Retinal pigment epithelial cell (primary cell): ENCODE data around the gene LMTK3.

Source experiments
- DNase-seq: peaks from one replicate; pipeline ENCODE4 v3.0.0-alpha.2; 2010; ENCODE audit warnings: low read depth
- H3K4me3 ChIP-seq: 2 replicates; pipeline ENCODE4 v1.5.1; 2011; ENCODE audit warnings: mild to moderate bottlenecking, low read length, control low read depth, moderate library complexity
- TF ChIP-seq, protein P1 (sequence below): conservative IDR thresholded peaks from 2 replicates; pipeline ENCODE4 v1.5.1; 2011; ENCODE audit warnings: low read depth, low read length, control low read depth, inconsistent platforms

The LMTK3 gene

DNA sequence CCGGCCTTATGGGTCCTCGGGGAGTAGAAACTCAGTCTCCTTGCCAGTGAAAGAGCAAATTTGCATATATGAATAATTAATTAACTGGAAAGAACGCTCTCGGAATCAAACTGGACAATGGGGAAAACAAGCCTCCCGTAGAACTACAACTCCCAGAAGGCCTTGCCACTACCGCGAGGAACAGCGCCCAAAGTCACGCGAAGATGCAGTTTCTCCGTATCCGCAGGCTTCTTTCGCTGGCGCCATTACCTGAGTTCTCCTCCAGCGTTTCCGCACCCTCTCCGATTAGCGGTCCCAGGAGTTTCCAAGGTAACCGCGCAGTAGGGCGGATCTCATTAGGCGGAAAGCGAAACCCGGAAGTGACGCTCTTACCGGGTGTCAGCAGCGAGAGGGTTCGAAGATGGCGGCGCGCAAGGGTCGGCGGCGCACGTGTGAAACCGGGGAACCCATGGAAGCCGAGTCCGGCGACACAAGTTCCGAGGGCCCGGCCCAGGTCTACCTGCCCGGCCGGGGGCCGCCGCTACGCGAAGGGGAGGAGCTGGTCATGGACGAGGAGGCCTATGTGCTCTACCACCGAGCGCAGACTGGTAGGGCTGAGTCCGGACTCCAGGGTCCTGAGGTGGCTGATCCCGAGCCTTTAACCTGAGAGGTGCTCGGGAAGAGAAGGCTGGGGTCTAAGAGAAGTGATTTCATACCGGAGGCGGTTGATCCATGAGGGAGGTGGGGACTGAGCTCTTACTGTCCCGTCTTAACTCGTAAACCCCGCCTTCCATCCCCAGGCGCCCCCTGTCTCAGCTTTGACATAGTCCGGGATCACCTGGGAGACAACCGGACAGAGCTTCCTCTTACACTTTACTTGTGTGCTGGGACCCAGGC is 65.8 kb downstream of the LMTK3 start, which contains the start of gene GRWD1:
Gene GRWD1 (plus strand): TSS at position 378 of the 876 bp plus-strand sequence. CDS start 23 bp downstream, at position 401.
- peak within 1 kb of the TSS; percentile 96 for H3K4me3 ChIP-seq
- TF ChIP-seq, protein P1, sequence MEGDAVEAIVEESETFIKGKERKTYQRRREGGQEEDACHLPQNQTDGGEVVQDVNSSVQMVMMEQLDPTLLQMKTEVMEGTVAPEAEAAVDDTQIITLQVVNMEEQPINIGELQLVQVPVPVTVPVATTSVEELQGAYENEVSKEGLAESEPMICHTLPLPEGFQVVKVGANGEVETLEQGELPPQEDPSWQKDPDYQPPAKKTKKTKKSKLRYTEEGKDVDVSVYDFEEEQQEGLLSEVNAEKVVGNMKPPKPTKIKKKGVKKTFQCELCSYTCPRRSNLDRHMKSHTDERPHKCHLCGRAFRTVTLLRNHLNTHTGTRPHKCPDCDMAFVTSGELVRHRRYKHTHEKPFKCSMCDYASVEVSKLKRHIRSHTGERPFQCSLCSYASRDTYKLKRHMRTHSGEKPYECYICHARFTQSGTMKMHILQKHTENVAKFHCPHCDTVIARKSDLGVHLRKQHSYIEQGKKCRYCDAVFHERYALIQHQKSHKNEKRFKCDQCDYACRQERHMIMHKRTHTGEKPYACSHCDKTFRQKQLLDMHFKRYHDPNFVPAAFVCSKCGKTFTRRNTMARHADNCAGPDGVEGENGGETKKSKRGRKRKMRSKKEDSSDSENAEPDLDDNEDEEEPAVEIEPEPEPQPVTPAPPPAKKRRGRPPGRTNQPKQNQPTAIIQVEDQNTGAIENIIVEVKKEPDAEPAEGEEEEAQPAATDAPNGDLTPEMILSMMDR = peak; percentile 25
- peak; percentile 89 for DNase-seq

DNA sequence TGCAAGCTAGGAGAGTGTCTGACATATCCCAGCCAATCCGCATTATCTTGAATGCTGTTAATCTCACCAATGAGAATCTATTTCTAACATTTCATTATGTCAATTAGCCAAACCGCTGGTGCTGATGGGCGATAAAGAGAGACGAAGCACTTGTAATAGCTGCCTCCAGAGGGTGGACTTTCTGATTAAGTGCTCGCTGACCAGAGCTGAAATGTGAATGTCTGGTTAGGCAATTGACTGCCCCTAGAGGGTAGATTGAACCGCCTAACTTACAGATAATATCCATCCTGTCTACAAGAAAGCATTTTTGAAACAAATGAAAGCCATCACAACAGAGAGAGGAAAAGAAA is 66.4 kb downstream of the LMTK3 start:
- H3K4me3 ChIP-seq = peak overlapping the region; percentile 96
- peak; percentile 77 for DNase-seq

DNA sequence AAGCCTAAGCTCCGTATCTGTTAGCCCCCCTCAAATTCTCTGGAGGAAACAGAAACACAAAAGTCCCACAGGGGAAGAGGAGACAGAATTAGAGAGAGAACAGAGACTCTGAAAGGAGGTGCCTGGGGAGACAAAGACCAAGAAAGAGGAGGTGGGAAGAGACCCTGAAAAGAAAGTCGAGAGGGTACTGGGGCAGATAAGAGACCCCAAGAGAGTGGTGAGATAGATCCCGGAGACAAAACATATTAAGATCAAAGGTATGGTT is 66.8 kb downstream of the LMTK3 start:
- DNase-seq = no peak
- H3K4me3 ChIP-seq = peak overlapping the region; percentile 96
- TF ChIP-seq, protein P1 = no peak

More for the DNA sequence above, 66.4 kb downstream of the LMTK3 start:
- TF ChIP-seq, protein P1 = peak; percentile 73

DNA sequence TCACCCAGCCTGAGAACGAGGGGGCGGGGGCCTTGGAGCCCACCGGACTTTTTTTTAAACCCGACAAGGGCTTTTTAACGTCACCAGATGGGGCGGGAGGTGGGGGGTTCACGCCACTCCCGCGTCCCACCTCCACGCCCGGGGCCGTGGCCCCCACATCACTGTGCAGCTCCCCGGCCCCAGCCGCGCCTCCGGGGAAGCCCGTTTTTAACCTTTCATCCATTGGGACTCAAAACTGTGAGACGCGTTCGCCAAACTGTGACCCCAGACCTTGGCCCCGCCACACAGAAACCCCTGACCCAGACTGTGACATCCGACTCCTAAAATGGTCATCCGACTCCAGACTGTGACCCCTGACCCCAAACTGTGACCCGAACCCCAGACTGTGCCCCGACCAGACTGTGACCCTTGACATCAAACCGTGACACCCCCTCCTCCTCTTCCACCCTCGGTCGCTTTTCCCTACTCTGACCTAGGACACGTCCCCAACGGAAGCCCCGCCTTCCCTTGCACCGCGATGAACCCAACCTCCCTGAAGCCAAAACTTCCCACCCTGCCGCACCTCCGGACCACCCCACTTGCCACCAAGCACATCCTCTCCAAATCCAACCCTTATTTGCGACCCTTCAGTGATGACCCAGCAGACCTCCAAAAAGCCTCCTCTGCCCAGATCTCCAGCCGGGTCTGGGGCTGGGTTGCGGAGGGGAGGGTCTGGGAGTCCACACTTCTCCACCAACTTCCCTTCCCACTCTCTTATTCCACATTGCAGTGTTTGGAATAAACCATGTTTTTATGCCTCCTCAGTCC is 67.3 kb downstream of the LMTK3 start:
- TF ChIP-seq, protein P1 = no peak
- no peak for DNase-seq
- H3K4me3 ChIP-seq = peak overlapping the region; percentile 96

DNA sequence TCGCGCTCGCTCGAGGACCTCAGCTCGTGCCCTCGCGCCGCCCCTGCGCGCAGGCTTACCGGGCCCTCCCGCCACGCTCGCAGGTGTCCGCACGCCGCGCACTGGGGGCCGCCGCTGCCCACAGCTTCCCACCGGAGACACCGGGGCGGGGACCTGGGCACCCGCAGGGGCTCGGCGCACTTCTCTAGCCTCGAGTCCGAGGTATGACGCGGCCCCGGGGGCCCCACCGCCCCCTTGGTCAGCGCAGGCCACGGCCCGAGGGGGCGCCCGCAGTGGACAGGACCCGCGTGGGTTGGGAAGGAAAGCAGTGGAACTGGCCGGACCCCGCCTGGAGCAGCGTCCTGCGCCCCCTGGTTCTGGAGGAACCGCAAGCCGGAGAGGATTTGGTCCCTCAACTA is 67.9 kb downstream of the LMTK3 start:
- no peak for DNase-seq
- H3K4me3 ChIP-seq = no peak overlapping the region
- TF ChIP-seq, protein P1 = no peak

DNA sequence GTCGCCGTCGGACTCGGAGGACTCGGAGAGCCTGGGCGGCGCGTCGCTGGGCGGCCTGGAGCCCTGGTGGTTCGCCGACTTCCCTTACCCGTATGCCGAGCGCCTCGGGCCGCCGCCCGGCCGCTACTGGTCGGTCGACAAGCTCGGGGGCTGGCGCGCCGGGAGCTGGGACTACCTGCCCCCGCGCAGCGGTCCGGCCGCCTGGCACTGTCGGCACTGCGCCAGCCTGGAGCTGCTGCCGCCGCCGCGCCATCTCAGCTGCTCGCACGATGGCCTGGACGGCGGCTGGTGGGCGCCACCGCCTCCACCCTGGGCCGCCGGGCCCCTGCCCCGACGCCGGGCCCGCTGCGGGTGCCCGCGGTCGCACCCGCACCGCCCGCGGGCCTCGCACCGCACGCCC is 68.4 kb downstream of the LMTK3 start:
- TF ChIP-seq, protein P1 = no peak
- DNase-seq = no peak
- H3K4me3 ChIP-seq = no peak overlapping the region
